Muscle of leg (tissue), 11 donors: ENCODE results near the gene KDM8. TPM values are rescaled to one million over a fixed set of nuclear protein-coding genes. Genes with fewer than 3 reads are reported as not detected.
"Not testable (repeated sequence)": the region's sequence is repeated elsewhere in the genome, so short reads cannot be mapped to it uniquely, and the experiment has no call there.

Experiments
- DNase-seq: peaks from one replicate; pipeline ENCODE4 v3.0.0; 2013
- H3K27ac ChIP-seq: one replicate; pipeline ENCODE4 v1.5.1; 2013; ENCODE audit warnings: mild to moderate bottlenecking, low read length, control low read depth
- H3K27me3 ChIP-seq: one replicate; pipeline ENCODE4 v1.6.1; 2013; ENCODE audit warnings: low read length; ENCODE audit not compliant: control insufficient read depth, insufficient read depth
- H3K36me3 ChIP-seq: one replicate; pipeline ENCODE4 v1.6.1; 2013; ENCODE audit warnings: low read length; ENCODE audit not compliant: control insufficient read depth, insufficient read depth
- H3K4me1 ChIP-seq: one replicate; pipeline ENCODE4 v1.6.1; 2013; ENCODE audit warnings: low read length; ENCODE audit not compliant: control insufficient read depth, insufficient read depth
- H3K4me3 ChIP-seq: one replicate; pipeline ENCODE4 v1.5.1; 2013; ENCODE audit warnings: low read length, control low read depth
- H3K9me3 ChIP-seq: replicated peaks from 2 replicates; pipeline ENCODE4 v1.6.1; 2013; ENCODE audit warnings: low read depth, low read length; ENCODE audit not compliant: control insufficient read depth
- WGBS: methylation state at CpG from one replicate; pipeline ENCODE4 v1.1.5; 2013; ENCODE audit warnings: missing lambda C conversion rate; ENCODE audit not compliant: insufficient coverage; 5-methylcytosine and 5-hydroxymethylcytosine counted together
- polyA plus RNA-seq, 8 donors: library from polyadenylated mRNA; unstranded; fragments of 120-200 nt; gene quantifications; one replicate each; pipeline versions ENCODE4 v1.2.1 to v1.2.3, GENCODE V29; 2013; ENCODE audit warnings: inconsistent platforms in 1 of 8, low replicate concordance in 1 of 8; ENCODE audit not compliant: insufficient read length in 8 of 8, insufficient read depth in 1 of 8
- total RNA-seq: library from RNA; stranded (reverse); fragments of 120-200 nt; gene quantifications from one replicate; pipeline ENCODE4 v1.2.4, GENCODE V29; 2013

Gene KDM8
- total and polyA plus RNA-seq, 9 donors, result 4.1 to 7.8 (median 5.4) TPM

DNA sequence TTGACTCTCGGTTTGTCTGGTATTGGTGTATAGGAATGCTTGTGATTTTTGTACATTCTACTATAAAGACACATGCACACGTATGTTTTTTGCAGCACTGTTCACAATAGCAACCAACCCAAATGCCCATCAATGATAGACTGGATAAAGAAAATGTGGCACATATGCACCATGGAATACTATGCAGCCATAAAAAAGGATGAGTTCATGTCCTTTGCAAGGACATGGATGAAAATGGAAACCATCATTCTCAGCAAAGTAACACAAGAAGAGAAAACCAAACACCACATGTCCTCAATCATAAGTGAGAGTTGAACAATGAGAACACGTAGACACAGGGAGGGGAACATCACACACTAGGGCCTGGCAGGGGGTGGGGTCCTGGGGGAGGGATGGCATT lies 2.4 kb upstream of the KDM8 start:
- not testable (repeated sequence) for H3K9me3 ChIP-seq, H3K27me3 ChIP-seq, DNase-seq, H3K36me3 ChIP-seq, H3K27ac ChIP-seq, H3K4me3 ChIP-seq
- H3K4me1 ChIP-seq, result peaks cover 15% of the 10 kb centered on the region
- WGBS, result no CpG with 5 or more reads among the region's 3 CpGs

DNA sequence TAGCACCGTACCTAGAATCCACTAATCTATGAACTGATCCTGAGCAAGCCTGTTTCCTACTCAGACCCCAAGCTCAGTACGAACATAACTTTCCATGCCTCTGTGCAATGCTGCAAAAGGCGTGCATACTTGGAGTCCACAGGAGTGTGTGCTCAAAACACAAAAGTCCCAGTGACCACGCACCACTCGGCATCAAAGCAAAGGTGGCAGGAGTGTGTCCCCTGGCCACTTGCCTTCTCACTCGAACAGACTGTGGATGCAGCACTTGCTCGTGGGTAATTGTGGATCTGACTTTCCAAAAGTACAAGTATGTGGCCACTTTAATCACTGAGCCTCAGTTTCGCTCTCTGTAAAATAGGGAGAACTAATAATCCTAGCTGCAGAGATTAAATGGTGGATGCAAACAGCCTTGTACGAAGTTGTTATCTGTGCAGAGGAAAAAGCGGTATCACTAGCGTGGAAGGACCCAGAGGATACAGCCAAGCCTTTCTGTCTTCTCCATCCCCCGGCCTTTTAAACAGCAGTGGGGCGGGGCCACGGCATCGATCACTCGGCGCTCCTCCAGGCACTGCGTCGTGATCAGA lies 311 bp upstream of the KDM8 start:
- Histone ChIP-seq H3K36me3 (peaks cover 3% of the 10 kb centered on the region), H3K27ac (peak overlapping the region; percentile 100), H3K4me1 (peaks cover 15% of the 10 kb centered on the region), H3K9me3 (no peaks in the 10 kb centered on the region), H3K4me3 (peak overlapping the region; percentile 93), H3K27me3 (no peaks in the 10 kb centered on the region)
- 24% methylated on average over 17 of the region's 19 CpGs for WGBS
- peak; percentile 98 for DNase-seq

DNA sequence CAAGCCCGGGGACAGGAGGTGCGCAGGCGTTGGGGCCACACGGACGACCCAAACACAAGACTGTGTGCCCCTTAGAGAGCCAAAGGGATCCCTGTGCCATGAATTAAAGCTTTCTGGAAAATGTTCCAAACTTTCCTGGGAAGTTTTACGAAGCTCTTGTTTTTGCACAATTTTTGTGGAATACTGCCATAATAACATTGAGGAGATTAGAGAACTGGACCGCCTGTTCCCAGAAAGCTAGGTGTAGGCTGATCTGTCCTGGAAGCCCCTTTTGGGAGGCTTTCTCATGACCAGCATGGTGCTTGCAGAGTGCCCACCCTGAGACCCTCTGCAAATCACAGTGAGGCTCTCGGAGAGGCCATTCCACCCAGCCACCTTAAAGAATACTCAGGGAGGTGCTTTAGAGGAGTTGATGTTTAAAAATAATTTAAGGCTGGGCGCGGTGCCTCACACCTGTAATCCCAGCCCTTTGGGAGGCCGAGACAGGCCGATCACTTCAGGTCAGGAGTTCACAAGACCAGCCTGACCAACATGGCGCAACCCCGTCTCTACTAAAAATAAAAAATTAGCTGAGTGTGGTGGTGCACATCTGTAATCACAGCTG lies 1.1 kb downstream of the KDM8 start:
- WGBS, result 5% methylated on average over 6 of the region's 14 CpGs

DNA sequence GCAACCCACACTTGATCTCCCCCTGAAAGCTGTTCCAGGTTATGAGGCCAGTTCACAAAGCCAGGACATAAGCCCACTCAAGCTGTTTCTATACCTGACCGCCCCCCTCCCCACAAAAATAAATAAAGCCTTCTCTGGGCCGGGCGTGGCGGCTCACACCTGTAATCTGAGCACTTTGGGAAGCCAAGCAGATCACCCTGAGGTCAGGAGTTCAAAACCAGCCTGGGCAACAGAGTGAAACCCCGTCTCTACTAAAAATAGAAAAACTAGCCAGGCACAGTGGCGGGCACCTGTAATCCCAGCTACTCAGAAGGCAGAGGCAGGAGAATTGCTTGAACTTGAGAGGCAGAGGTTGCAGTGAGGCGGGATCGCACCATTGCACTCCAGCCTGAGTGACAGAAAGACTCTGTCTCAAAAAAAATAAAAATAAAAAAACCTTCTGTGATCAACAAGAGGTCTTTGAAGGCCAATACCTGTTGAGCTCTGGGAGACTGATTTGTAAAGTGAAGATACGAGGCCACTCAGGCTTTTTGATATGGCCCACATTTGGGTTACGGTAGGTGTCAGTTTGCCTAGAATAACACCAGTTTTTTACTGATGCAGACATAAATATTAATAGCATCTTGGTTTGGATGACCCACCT lies 2.2 kb downstream of the KDM8 start:
- Histone ChIP-seq H3K4me3 (no peak overlapping the region), H3K9me3 (no peaks in the 10 kb centered on the region), H3K27me3 (no peaks in the 10 kb centered on the region), H3K27ac (no peak overlapping the region), H3K4me1 (peaks cover 15% of the 10 kb centered on the region), H3K36me3 (peaks cover 11% of the 10 kb centered on the region)
- no peak for DNase-seq
- 96% methylated on average over 4 of the region's 10 CpGs for WGBS

More for the DNA sequence above, 1.1 kb downstream of the KDM8 start:
- Histone ChIP-seq H3K36me3 (peaks cover 3% of the 10 kb centered on the region), H3K4me3 (peak overlapping the region; percentile 83), H3K4me1 (peaks cover 15% of the 10 kb centered on the region), H3K9me3 (no peaks in the 10 kb centered on the region), H3K27me3 (no peaks in the 10 kb centered on the region), H3K27ac (peak overlapping the region; percentile 100)
- no peak for DNase-seq

DNA sequence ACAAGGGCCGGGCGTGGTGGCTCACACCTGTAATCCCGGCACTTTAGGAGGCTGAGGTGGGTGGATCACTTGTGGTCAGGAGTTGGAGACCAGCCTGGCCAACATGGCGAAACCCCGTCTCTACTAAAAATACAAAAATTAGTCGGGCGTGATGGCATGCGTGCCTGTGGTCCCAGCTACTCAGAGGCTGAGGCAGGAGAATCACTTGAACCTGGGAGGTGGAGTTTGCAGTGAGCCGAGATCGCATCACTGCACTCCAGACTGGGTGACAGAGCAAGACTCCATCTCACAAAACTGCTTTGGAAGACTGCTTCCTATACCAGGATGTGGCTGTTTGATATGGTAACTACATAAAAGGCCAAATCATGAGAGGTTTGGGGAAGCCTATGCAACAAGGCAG lies 3.8 kb downstream of the KDM8 start:
- H3K27ac ChIP-seq, DNase-seq, H3K27me3 ChIP-seq, H3K9me3 ChIP-seq, H3K4me3 ChIP-seq: not testable (repeated sequence)
- WGBS, result 100% methylated on average over 1 of the region's 10 CpGs
- peaks cover 18% of the 10 kb centered on the region for H3K36me3 ChIP-seq
- peaks cover 15% of the 10 kb centered on the region for H3K4me1 ChIP-seq

DNA sequence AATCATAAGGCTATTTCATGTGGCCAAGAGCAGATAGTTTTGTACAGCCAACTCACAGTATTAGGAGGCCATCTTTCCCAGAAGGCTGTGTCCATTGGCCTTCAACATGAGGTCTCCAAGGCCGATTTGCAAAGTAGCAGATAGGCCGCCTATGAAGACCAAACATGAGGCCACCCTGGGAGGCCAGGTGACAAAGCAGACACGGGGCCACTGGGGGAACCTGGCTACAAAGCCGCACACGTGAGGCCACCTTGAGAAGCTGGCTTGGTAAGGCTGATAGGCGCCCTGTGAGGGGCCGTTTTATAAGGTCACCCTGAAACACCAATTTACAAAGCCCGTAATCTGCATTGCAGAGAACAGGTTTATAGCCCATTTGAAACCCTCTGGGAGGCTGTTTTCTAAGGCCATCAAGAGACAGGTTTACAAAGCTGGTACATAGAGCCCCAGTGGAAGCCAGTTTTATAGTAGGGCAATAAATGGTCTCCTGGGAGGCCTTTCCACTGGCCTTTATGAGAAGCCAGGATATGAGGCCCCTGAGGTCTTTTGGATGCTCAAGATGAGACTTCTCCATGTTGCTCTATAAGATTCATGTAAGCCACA lies 4.9 kb downstream of the KDM8 start:
- 55% methylated on average over 6 of the region's 8 CpGs for WGBS
- H3K27me3 ChIP-seq, result no peaks in the 10 kb centered on the region
- H3K9me3 ChIP-seq, result no peaks in the 10 kb centered on the region
- no peak overlapping the region for H3K4me3 ChIP-seq
- H3K27ac ChIP-seq, result no peak overlapping the region
- peaks cover 11% of the 10 kb centered on the region for H3K4me1 ChIP-seq
- peaks cover 21% of the 10 kb centered on the region for H3K36me3 ChIP-seq
- no peak for DNase-seq

DNA sequence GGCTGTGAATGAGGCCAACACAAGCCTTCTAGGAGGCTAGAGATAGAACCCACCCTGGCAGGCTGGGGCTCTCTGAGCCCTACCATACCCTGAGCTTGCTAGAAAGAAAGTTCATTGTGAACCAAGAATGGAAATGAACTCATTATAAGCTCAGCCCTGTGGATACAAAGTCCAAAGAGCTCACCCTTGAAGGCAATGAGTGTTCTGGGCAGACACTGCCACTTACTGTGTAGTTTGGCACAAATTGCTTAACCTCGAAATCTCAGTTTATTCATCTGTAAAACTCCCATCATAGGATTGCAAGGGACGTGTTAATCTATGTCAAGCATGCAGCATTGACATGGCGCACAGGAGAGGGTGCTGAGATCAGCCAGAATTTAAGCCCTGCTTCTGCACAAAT lies 5.5 kb downstream of the KDM8 start:
- no peak overlapping the region for H3K27ac ChIP-seq
- WGBS, result 100% methylated on average over 3 of the region's 3 CpGs
- no peaks in the 10 kb centered on the region for H3K9me3 ChIP-seq
- peaks cover 10% of the 10 kb centered on the region for H3K4me1 ChIP-seq
- H3K36me3 ChIP-seq, result peaks cover 21% of the 10 kb centered on the region
- H3K27me3 ChIP-seq, result no peaks in the 10 kb centered on the region
- no peak overlapping the region for H3K4me3 ChIP-seq
- no peak for DNase-seq

DNA sequence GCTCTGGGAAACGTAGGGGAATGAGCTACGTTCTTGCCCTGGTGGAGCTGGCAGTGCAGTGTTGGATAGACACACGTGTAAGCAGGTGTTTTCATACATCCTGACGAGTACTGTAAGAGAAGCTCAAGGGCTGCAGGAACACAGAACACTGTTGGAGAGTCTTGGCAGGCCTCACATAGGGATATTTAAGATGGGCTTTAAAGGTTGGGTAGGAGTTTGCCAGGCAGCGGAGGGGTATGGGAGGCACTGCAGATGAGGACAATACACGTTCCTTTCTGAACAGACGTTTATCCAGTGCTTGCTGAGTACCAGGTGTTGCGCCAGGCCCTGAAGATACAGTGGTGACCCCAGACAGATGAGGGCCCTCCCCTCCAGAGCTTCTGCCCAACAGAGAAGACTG lies 6.3 kb downstream of the KDM8 start:
- DNase-seq, result no peak
- H3K36me3 ChIP-seq, result peaks cover 25% of the 10 kb centered on the region
- no peaks in the 10 kb centered on the region for H3K27me3 ChIP-seq
- H3K9me3 ChIP-seq, result no peaks in the 10 kb centered on the region
- WGBS, result 89% methylated on average over 4 of the region's 8 CpGs
- peaks cover 4% of the 10 kb centered on the region for H3K4me1 ChIP-seq
- H3K4me3 ChIP-seq, result no peak overlapping the region
- H3K27ac ChIP-seq, result no peak overlapping the region

DNA sequence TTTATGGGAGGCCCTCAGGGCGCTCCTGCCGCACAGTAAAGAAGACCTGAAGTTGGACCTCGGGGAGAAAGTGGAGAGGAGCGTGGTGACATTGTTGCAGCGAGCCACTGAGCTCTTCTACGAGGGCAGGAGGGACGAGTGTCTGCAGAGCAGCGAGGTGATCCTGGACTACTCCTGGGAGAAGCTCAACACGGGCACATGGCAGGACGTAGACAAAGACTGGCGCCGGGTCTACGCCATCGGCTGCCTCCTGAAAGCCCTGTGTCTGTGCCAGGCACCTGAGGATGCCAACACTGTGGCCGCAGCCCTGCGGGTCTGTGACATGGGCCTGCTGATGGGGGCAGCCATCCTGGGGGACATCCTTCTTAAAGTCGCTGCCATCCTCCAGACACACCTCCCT lies 6.8 kb downstream of the KDM8 start:
- no peaks in the 10 kb centered on the region for H3K27me3 ChIP-seq
- H3K9me3 ChIP-seq, result no peaks in the 10 kb centered on the region
- no peaks in the 10 kb centered on the region for H3K4me1 ChIP-seq
- no peak overlapping the region for H3K4me3 ChIP-seq
- H3K36me3 ChIP-seq, result peaks cover 25% of the 10 kb centered on the region
- no peak overlapping the region for H3K27ac ChIP-seq
- WGBS, result 92% methylated on average over 14 of the region's 17 CpGs
- DNase-seq, result no peak

DNA sequence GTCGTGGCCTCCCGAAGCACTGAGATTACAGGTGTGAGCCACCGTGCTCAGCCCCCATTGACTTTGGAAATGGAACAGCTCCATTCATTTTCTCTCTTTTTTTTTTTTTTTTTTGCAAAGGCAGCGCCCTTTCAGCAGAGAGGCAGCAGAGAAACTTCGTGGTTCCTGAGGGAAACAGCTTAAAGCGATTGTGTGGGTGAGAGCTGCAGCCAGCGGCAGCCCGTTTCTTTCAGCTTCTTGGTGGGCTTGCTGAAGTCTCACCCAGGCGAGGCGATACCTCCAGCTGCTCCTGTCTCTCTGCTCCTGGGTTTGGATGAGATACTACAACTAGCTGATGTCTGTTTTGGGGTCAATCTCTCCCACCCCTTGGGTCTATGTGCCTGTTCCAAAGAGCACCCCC lies 7.7 kb downstream of the KDM8 start:
- Histone ChIP-seq H3K4me1 (no peaks in the 10 kb centered on the region), H3K27me3 (no peaks in the 10 kb centered on the region), H3K4me3 (no peak overlapping the region), H3K27ac (no peak overlapping the region), H3K9me3 (no peaks in the 10 kb centered on the region), H3K36me3 (peaks cover 25% of the 10 kb centered on the region)
- 73% methylated on average over 4 of the region's 10 CpGs for WGBS
- no peak for DNase-seq
